Measurements from ENCODE around the gene NUCB2.

- no peak for TF ChIP-seq EZH2 (IDR thresholded peaks at IDR 0.05; ENCODE audit: borderline replicate concordance, low read depth, low read length, poor library complexity, severe bottlenecking)
- TF ChIP-seq CTCF (conservative IDR thresholded peaks at IDR 0.05; ENCODE audit: low read depth, low read length) = no peak
These were observed 3.7 kb upstream of the NUCB2 start for GRCh38 chr11:17272801-17273200.
